Esophagus squamous epithelium (tissue), 5 donors: ENCODE results near the gene ALDH9A1. TPM values are rescaled to one million over a fixed set of nuclear protein-coding genes. Genes with fewer than 3 reads are reported as not detected.

Experiments
- DNase-seq: peaks from one replicate; lab custom pipeline; 2025; lab: John Stamatoyannopoulos, UW
- H3K27ac ChIP-seq, 4 donors: fragments of 200-600 bp; sonication (generic); one replicate each; pipeline ENCODE4 v1.5.1; 2016 to 2019; ENCODE audit warnings: mild to moderate bottlenecking in 1 of 4
- H3K27me3 ChIP-seq, 4 donors: fragments of 200-600 bp; sonication (generic); 1 replicate in 3 of 4; 2 replicates in 1 of 4; pipeline versions ENCODE4 v1.5.1 to v1.6.0; 2017 to 2021; ENCODE audit warnings: antibody characterized with exemption in 1 of 4
- H3K36me3 ChIP-seq, 3 donors: fragments of 200-600 bp; sonication (generic); one replicate each; pipeline ENCODE4 v1.5.1; 2016 to 2019
- H3K4me1 ChIP-seq, 3 donors: fragments of 200-600 bp; sonication (generic); one replicate each; pipeline ENCODE4 v1.5.1; 2017 to 2019
- H3K4me3 ChIP-seq, 4 donors: fragments of 200-600 bp; sonication (generic); 1 replicate in 3 of 4; 2 replicates in 1 of 4; pipeline ENCODE4 v1.5.1; 2016 to 2019; ENCODE audit warnings: mild to moderate bottlenecking in 2 of 4, moderate library complexity in 1 of 4
- H3K9me3 ChIP-seq, 3 donors: fragments of 200-600 bp; sonication (generic); one replicate each; pipeline ENCODE4 v1.5.1; 2016 to 2019
- POLR2A ChIP-seq, 4 donors: fragments of 450-650 bp; IDR thresholded peaks; one replicate each; pipeline ENCODE4 v1.6.1; 2017; ENCODE audit warnings: antibody characterized with exemption in 4 of 4, mild to moderate bottlenecking in 4 of 4, moderate library complexity in 3 of 4
- WGBS, 2 donors: methylation state at CpG; one replicate each; pipeline ENCODE4 v1.1.5; 2018; 5-methylcytosine and 5-hydroxymethylcytosine counted together
- intact Hi-C: fragments of 100-400 bp; cut with DNase I; formaldehyde crosslinking; loops from one replicate; pipeline ENCODE4 v1.15.0; 2022
- total RNA-seq, 4 donors: library from RNA; depleted of rRNA; stranded (reverse); fragments of >200 nt; gene quantifications; one replicate each; pipeline ENCODE4 v1.1.0, GENCODE V29; 2016
- TF ChIP-seq, protein P1 (sequence below), 6 experiments: fragments of 450-650 bp in 4 of 6; fragments of 200-600 bp in 2 of 6; sonication (generic) in 2 of 6; IDR thresholded peaks; one replicate each; pipeline ENCODE4 v1.5.1; 2016 to 2019; ENCODE audit warnings: antibody characterized with exemption in 6 of 6, mild to moderate bottlenecking in 4 of 6, moderate library complexity in 4 of 6
- donor health status: DM: yes; HTN: yes; CAD: no.

The ALDH9A1 gene
- total RNA-seq, 4 donors from 2014 or later: 120 to 198 (median 158) TPM

GRCh38 chr1:165650981-165651625 is 47.3 kb downstream of the ALDH9A1 start:
- TF ChIP-seq, protein P1, sequence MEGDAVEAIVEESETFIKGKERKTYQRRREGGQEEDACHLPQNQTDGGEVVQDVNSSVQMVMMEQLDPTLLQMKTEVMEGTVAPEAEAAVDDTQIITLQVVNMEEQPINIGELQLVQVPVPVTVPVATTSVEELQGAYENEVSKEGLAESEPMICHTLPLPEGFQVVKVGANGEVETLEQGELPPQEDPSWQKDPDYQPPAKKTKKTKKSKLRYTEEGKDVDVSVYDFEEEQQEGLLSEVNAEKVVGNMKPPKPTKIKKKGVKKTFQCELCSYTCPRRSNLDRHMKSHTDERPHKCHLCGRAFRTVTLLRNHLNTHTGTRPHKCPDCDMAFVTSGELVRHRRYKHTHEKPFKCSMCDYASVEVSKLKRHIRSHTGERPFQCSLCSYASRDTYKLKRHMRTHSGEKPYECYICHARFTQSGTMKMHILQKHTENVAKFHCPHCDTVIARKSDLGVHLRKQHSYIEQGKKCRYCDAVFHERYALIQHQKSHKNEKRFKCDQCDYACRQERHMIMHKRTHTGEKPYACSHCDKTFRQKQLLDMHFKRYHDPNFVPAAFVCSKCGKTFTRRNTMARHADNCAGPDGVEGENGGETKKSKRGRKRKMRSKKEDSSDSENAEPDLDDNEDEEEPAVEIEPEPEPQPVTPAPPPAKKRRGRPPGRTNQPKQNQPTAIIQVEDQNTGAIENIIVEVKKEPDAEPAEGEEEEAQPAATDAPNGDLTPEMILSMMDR (IDR thresholded peaks at IDR 0.05): no peak
- TF ChIP-seq POLR2A (IDR thresholded peaks at IDR 0.05): no peak
- Histone ChIP-seq H3K27ac (no peak overlapping the region), H3K4me3 (no peak overlapping the region), H3K27me3 (no peaks in the 10 kb centered on the region), H3K4me1 (peaks cover 0 to 23% (median 0%) of the 10 kb centered on the region in 3 donors), H3K9me3 (no peaks in the 10 kb centered on the region), H3K36me3 (peaks cover 0 to 75% (median 14%) of the 10 kb centered on the region in 3 donors)
- intact Hi-C loops: no loop called here
- no peak for DNase-seq
- 92 to 93% methylated on average over 8 to 9 of the region's 9 CpGs for WGBS, 2 donors

DNA sequence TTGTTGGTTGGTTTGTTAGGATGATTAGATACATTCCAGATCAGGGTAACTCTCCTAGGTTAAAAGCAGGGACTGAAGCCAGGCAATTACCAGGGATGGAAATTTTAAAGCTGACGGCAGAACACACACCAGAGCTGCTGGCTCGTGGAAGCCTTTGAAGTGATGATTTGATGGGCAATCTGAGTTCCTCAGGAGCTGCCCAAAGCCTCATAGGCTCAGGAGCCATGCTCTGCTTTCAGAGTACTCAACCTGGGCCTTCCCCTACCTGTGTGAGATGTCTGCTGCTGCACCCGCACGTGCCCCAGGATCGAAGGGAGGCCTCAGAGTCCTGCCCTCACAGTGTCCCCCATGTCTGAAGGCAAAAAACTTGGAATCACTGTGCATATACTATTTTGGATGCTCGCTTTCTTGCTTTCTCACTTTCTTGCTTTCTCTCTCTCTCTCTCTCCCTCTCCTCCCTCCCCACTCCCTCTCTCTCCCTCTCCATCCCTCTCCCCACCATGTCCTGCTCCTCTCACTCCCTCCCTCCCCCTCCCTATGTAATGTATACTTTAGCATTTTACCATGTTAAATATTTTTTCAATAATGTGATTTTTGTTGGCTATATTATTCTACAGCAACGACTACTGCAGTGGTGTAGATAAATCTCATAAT is 49.3 kb downstream of the ALDH9A1 start:
- WGBS, 2 donors: 82 to 92% methylated on average over 7 of the region's 7 CpGs

DNA sequence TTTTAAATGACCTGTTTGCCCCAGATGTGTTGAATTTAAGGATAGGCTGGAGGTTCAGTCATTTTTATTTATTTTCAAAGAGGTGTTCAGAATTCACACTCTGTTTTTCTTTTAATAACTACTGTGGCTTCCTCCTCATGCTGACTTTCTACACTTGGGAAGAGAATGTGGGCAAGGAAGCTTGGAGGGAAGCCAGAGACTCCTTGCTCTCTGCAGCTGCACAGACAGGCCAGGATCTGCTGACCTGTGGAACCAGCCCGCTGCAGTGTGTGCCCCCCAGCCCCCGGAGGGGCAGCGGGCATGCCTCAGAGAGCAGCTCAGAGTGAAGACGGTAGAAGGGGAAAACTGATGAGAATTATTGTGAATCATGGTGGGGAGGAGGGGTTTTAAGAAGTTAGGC is 50.4 kb downstream of the ALDH9A1 start:
- no peak for TF ChIP-seq POLR2A (IDR thresholded peaks at IDR 0.05)
- TF ChIP-seq, protein P1 (IDR thresholded peaks at IDR 0.05): no peak
- Histone ChIP-seq H3K9me3 (no peaks in the 10 kb centered on the region), H3K4me3 (no peak overlapping the region), H3K36me3 (peaks cover 0 to 43% (median 5%) of the 10 kb centered on the region in 3 donors), H3K27me3 (no peaks in the 10 kb centered on the region), H3K27ac (no peak overlapping the region), H3K4me1 (peaks cover 0 to 46% (median 7%) of the 10 kb centered on the region in 3 donors)
- WGBS, 2 donors: 72 to 79% methylated on average over 4 of the region's 4 CpGs
- no peak for DNase-seq
- intact Hi-C loops: no loop called here

More for the DNA sequence above, 49.3 kb downstream of the ALDH9A1 start:
- Histone ChIP-seq H3K4me3 (no peak overlapping the region), H3K36me3 (peaks cover 0 to 54% (median 10%) of the 10 kb centered on the region in 3 donors), H3K9me3 (no peaks in the 10 kb centered on the region), H3K4me1 (peaks cover 0 to 43% (median 7%) of the 10 kb centered on the region in 3 donors), H3K27me3 (no peaks in the 10 kb centered on the region), H3K27ac (no peak overlapping the region)
- TF ChIP-seq, protein P1 (IDR thresholded peaks at IDR 0.05): no peak
- no peak for TF ChIP-seq POLR2A (IDR thresholded peaks at IDR 0.05)
- intact Hi-C loops: no loop called here
- DNase-seq: no peak

DNA sequence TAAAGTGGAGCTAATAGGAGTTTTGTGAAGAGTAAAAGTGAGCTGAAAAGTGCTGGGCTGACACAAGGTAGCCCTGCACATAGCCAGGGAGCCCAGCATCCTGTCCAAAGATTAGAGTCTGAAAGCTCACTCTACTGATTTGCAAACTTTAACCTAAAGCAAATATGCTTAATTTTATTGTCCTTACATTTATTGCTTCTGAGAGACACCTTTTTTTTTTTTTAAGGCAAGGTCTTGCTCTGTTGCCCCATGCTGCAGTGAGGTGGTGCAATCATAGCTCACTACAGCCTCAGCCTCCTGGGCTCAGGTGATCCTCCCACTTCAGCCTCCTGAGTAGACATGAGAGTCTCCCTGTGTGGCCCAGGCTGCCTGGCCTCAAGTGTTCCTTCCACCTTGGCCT is 50.8 kb downstream of the ALDH9A1 start:
- H3K36me3 ChIP-seq: peaks cover 0 to 39% (median 5%) of the 10 kb centered on the region in 3 donors
- H3K4me3 ChIP-seq: no peak overlapping the region
- intact Hi-C loops: no loop called here
- no peaks in the 10 kb centered on the region for H3K27me3 ChIP-seq
- no peak for DNase-seq
- H3K9me3 ChIP-seq: no peaks in the 10 kb centered on the region
- H3K4me1 ChIP-seq: peaks cover 0 to 51% (median 7%) of the 10 kb centered on the region in 3 donors
- TF ChIP-seq POLR2A (IDR thresholded peaks at IDR 0.05): no peak
- TF ChIP-seq, protein P1 (IDR thresholded peaks at IDR 0.05): no peak
- H3K27ac ChIP-seq: no peak overlapping the region
